ENCODE results near the gene TTC14.
"Not testable (repeated sequence)": the region's sequence is repeated elsewhere in the genome, so short reads cannot be mapped to it uniquely, and the experiment has no call there.

TTC14 gene

GRCh38 chr3:180601688-180602666 lies at the start of gene TTC14:
Gene TTC14, plus strand, starts transcription at chr3:180602163. Its CDS starts 99 bp downstream, at chr3:180602262.
- DNase-seq (ENCODE audit: low read depth), result peak; percentile 86

GRCh38 chr3:180563406-180563805 lies 38.6 kb upstream of the TTC14 start:
- no peak for DNase-seq (ENCODE audit: low read depth)

GRCh38 chr3:180564676-180565075 lies 37.3 kb upstream of the TTC14 start:
- DNase-seq (ENCODE audit: low read depth), result no peak

GRCh38 chr3:180570238-180570637 lies 31.7 kb upstream of the TTC14 start:
- DNase-seq (ENCODE audit: low read depth), result no peak

- no peak for DNase-seq (ENCODE audit: low read depth)
Measured at GRCh38 chr3:180571831-180572598, 29.9 kb upstream of the TTC14 start.

GRCh38 chr3:180575571-180575970 lies 26.4 kb upstream of the TTC14 start:
- DNase-seq (ENCODE audit: low read depth), result no peak

GRCh38 chr3:180580934-180581333 lies 21.0 kb upstream of the TTC14 start:
- DNase-seq (ENCODE audit: low read depth), result no peak

GRCh38 chr3:180590396-180590795 lies 11.6 kb upstream of the TTC14 start:
- DNase-seq (ENCODE audit: low read depth), result no peak

GRCh38 chr3:180593631-180594030 lies 8.3 kb upstream of the TTC14 start:
- DNase-seq (ENCODE audit: low read depth), result not testable (repeated sequence)

GRCh38 chr3:180594631-180595558 lies 7.1 kb upstream of the TTC14 start:
- no peak for DNase-seq (ENCODE audit: low read depth)

- no peak for DNase-seq (ENCODE audit: low read depth)
Measured at GRCh38 chr3:180595559-180595935, 6.4 kb upstream of the TTC14 start.

GRCh38 chr3:180600473-180600872 lies 1.5 kb upstream of the TTC14 start:
- DNase-seq (ENCODE audit: low read depth), result no peak

GRCh38 chr3:180611006-180611405 lies 9.0 kb downstream of the TTC14 start:
- DNase-seq (ENCODE audit: low read depth), result no peak

GRCh38 chr3:180612364-180612763 lies 10.4 kb downstream of the TTC14 start:
- DNase-seq (ENCODE audit: low read depth), result no peak

GRCh38 chr3:180615954-180616353 lies 14.0 kb downstream of the TTC14 start:
- DNase-seq (ENCODE audit: low read depth), result no peak

- no peak for DNase-seq (ENCODE audit: low read depth)
Measured at GRCh38 chr3:180617049-180617448, 15.1 kb downstream of the TTC14 start.

GRCh38 chr3:180618563-180618962 lies 16.6 kb downstream of the TTC14 start:
- not testable (repeated sequence) for DNase-seq (ENCODE audit: low read depth)

- DNase-seq (ENCODE audit: low read depth), result no peak
Measured at GRCh38 chr3:180619723-180620122, 17.8 kb downstream of the TTC14 start.

GRCh38 chr3:180624714-180625113 lies 22.8 kb downstream of the TTC14 start:
- DNase-seq (ENCODE audit: low read depth), result no peak

- DNase-seq (ENCODE audit: low read depth), result no peak
Measured at GRCh38 chr3:180626844-180627243, 24.9 kb downstream of the TTC14 start.

GRCh38 chr3:180630371-180630770 lies 28.4 kb downstream of the TTC14 start:
- no peak for DNase-seq (ENCODE audit: low read depth)

- no peak for DNase-seq (ENCODE audit: low read depth)
Measured at GRCh38 chr3:180631317-180631716, 29.4 kb downstream of the TTC14 start.
